Activated CD4-positive, alpha-beta T cell treated with anti-CD3 and anti-CD28 coated beads for 36 hours (primary cell): Measurements from ENCODE around the gene MTSS2. TPM values are rescaled to one million over a fixed set of nuclear protein-coding genes. Genes with fewer than 3 reads are reported as not detected.

ENCODE experiments used
- ATAC-seq: fragments of 200-7000 bp; cut with Tn5 transposase; one replicate; pipeline ENCODE4 v1.10.0; 2021; ENCODE audit warnings: mild to moderate bottlenecking, moderate library complexity
- CTCF ChIA-PET: fragments of 350-600 bp; sonication (Branson Sonifier 250); formaldehyde crosslinking; loops from one replicate; lab custom pipeline; 2021; ENCODE audit warnings: antibody characterized with exemption; lab: Charles Lee
- POLR2A ChIA-PET: fragments of 350-600 bp; sonication (Branson Sonifier 250); formaldehyde crosslinking; loops from one replicate; lab custom pipeline; 2021; ENCODE audit warnings: antibody characterized with exemption, inconsistent platforms; lab: Charles Lee
- DNase-seq: peaks from one replicate; pipeline ENCODE4 v3.0.0-alpha.2; 2020
- H3K27ac Mint-ChIP-seq: one replicate; pipeline ENCODE4 v1.8.0; 2021; ENCODE audit warnings: mixed read lengths
- H3K27me3 Mint-ChIP-seq: one replicate; pipeline ENCODE4 v1.8.0; 2021; ENCODE audit warnings: mixed read lengths
- H3K36me3 Mint-ChIP-seq: one replicate; pipeline ENCODE4 v1.8.0; 2021; ENCODE audit warnings: low read depth, mixed read lengths
- H3K4me1 Mint-ChIP-seq: one replicate; pipeline ENCODE4 v1.8.0; 2021; ENCODE audit warnings: mixed read lengths
- H3K4me3 Mint-ChIP-seq: one replicate; pipeline ENCODE4 v1.8.0; 2021; ENCODE audit warnings: mild to moderate bottlenecking, moderate library complexity, mixed read lengths
- H3K9me3 Mint-ChIP-seq: one replicate; pipeline ENCODE4 v1.8.0; 2021; ENCODE audit warnings: low read depth, mixed read lengths
- intact Hi-C, 2 experiments: fragments of 100-400 bp; cut with DNase I in 1 of 2; cut with micrococcal nuclease in 1 of 2; formaldehyde crosslinking; loops; one replicate each; pipeline versions ENCODE4 v1.14.2 to v1.15.1; 2022 to 2024; cut with DNase I, micrococcal nuclease
- total RNA-seq, 2 experiments: library from RNA; stranded (reverse); gene quantifications; one replicate each; pipeline ENCODE4 v1.2.3, GENCODE V29; 2021

Gene MTSS2
- total RNA-seq, 2 experiments from 2014 or later, result 1.6 to 3.5 TPM

GRCh38 chr16:70704586-70704985 is 18.7 kb upstream of the MTSS2 start:
- DNase-seq (no peak), ATAC-seq (no peak)
- H3K27ac Mint-ChIP-seq, result no peak overlapping the region
- ChIA-PET POLR2A (no interaction called here), CTCF (no interaction called here)
- H3K9me3 Mint-ChIP-seq, result no peaks in the 10 kb centered on the region
- H3K4me1 Mint-ChIP-seq, result no peaks in the 10 kb centered on the region
- H3K36me3 Mint-ChIP-seq, result no peaks in the 10 kb centered on the region
- no peak overlapping the region for H3K4me3 Mint-ChIP-seq
- no peaks in the 10 kb centered on the region for H3K27me3 Mint-ChIP-seq
- intact Hi-C loops, result no loop called here

GRCh38 chr16:70703835-70704381 is 18.1 kb upstream of the MTSS2 start:
- ChIA-PET POLR2A (no interaction called here), CTCF (no interaction called here)
- Mint-ChIP-seq H3K4me1 (peaks cover 3% of the 10 kb centered on the region), H3K36me3 (no peaks in the 10 kb centered on the region), H3K9me3 (no peaks in the 10 kb centered on the region), H3K4me3 (no peak overlapping the region), H3K27ac (no peak overlapping the region), H3K27me3 (no peaks in the 10 kb centered on the region)
- DNase-seq (no peak), ATAC-seq (no peak)
- intact Hi-C loops, result no loop called here

GRCh38 chr16:70703041-70703834 is 17.4 kb upstream of the MTSS2 start:
- ChIA-PET CTCF (interaction anchor here (2.1 kb wide), 1 partner anchor 68 kb away, joined by 5 read pairs; no protein-coding TSS in a partner anchor), POLR2A (no interaction called here)
- ATAC-seq (no peak), DNase-seq (no peak)
- intact Hi-C loops, result no loop called here
- H3K36me3 Mint-ChIP-seq, result no peaks in the 10 kb centered on the region
- no peak overlapping the region for H3K27ac Mint-ChIP-seq
- no peaks in the 10 kb centered on the region for H3K27me3 Mint-ChIP-seq
- H3K9me3 Mint-ChIP-seq, result no peaks in the 10 kb centered on the region
- H3K4me3 Mint-ChIP-seq, result no peak overlapping the region
- H3K4me1 Mint-ChIP-seq, result peaks cover 4% of the 10 kb centered on the region

GRCh38 chr16:70702624-70703023 is 16.8 kb upstream of the MTSS2 start:
- no peak for DNase-seq
- ATAC-seq, result no peak
- H3K27me3 Mint-ChIP-seq, result no peaks in the 10 kb centered on the region
- ChIA-PET POLR2A (no interaction called here), CTCF (interaction anchor here (0.7 to 2.1 kb wide), 2 partner anchors 17 to 69 kb away, joined by 3 to 5 read pairs; no protein-coding TSS in a partner anchor)
- peaks cover 9% of the 10 kb centered on the region for H3K4me1 Mint-ChIP-seq
- no peak overlapping the region for H3K4me3 Mint-ChIP-seq
- H3K27ac Mint-ChIP-seq, result no peak overlapping the region
- no peaks in the 10 kb centered on the region for H3K36me3 Mint-ChIP-seq
- intact Hi-C loops, result no loop called here
- no peaks in the 10 kb centered on the region for H3K9me3 Mint-ChIP-seq

- no peaks in the 10 kb centered on the region for H3K27me3 Mint-ChIP-seq
- intact Hi-C loops, result no loop called here
- no peak for DNase-seq
- no peak overlapping the region for H3K27ac Mint-ChIP-seq
- no peak for ATAC-seq
- ChIA-PET POLR2A (no interaction called here), CTCF (interaction anchor here (0.7 to 2.1 kb wide), 2 partner anchors 17 to 69 kb away, joined by 3 to 5 read pairs; no protein-coding TSS in a partner anchor)
- no peaks in the 10 kb centered on the region for H3K9me3 Mint-ChIP-seq
- no peaks in the 10 kb centered on the region for H3K36me3 Mint-ChIP-seq
- no peak overlapping the region for H3K4me3 Mint-ChIP-seq
- peaks cover 15% of the 10 kb centered on the region for H3K4me1 Mint-ChIP-seq
These were observed 16.1 kb upstream of the MTSS2 start for GRCh38 chr16:70701998-70702397.

GRCh38 chr16:70701596-70701995 is 15.7 kb upstream of the MTSS2 start:
- peaks cover 19% of the 10 kb centered on the region for H3K4me1 Mint-ChIP-seq
- H3K36me3 Mint-ChIP-seq, result no peaks in the 10 kb centered on the region

GRCh38 chr16:70701036-70701435 is 15.2 kb upstream of the MTSS2 start:
- Mint-ChIP-seq H3K36me3 (no peaks in the 10 kb centered on the region), H3K9me3 (no peaks in the 10 kb centered on the region), H3K4me1 (peaks cover 23% of the 10 kb centered on the region), H3K4me3 (no peak overlapping the region), H3K27me3 (no peaks in the 10 kb centered on the region), H3K27ac (no peak overlapping the region)
- ATAC-seq, result no peak
- ChIA-PET CTCF (interaction anchor here (2.1 kb wide), 1 partner anchor 70 kb away, joined by 5 read pairs; no protein-coding TSS in a partner anchor), POLR2A (no interaction called here)
- intact Hi-C loops, result no loop called here
- DNase-seq, result no peak

More at GRCh38 chr16:70701596-70701995, 15.7 kb upstream of the MTSS2 start:
- Mint-ChIP-seq H3K27ac (peak overlapping the region; percentile 6), H3K27me3 (no peaks in the 10 kb centered on the region), H3K4me3 (no peak overlapping the region), H3K9me3 (no peaks in the 10 kb centered on the region)
- ChIA-PET CTCF (interaction anchor here (2.1 kb wide), 1 partner anchor 70 kb away, joined by 5 read pairs; no protein-coding TSS in a partner anchor), POLR2A (no interaction called here)
- ATAC-seq (no peak), DNase-seq (no peak)
- intact Hi-C loops, result no loop called here

- Mint-ChIP-seq H3K9me3 (no peaks in the 10 kb centered on the region), H3K27ac (no peak overlapping the region), H3K36me3 (peaks cover 3% of the 10 kb centered on the region), H3K4me1 (peaks cover 30% of the 10 kb centered on the region), H3K4me3 (no peak overlapping the region), H3K27me3 (no peaks in the 10 kb centered on the region)
- ChIA-PET CTCF (no interaction called here), POLR2A (no interaction called here)
- intact Hi-C loops, result no loop called here
- no peak for ATAC-seq
- no peak for DNase-seq
These were observed 14.5 kb upstream of the MTSS2 start for GRCh38 chr16:70700101-70701020.

- Mint-ChIP-seq H3K27ac (no peak overlapping the region), H3K4me1 (peaks cover 32% of the 10 kb centered on the region), H3K27me3 (no peaks in the 10 kb centered on the region), H3K4me3 (no peak overlapping the region), H3K36me3 (peaks cover 5% of the 10 kb centered on the region), H3K9me3 (no peaks in the 10 kb centered on the region)
- intact Hi-C loops, result no loop called here
- CTCF ChIA-PET, result no interaction called here
- DNase-seq (no peak), ATAC-seq (no peak)
- POLR2A ChIA-PET, result no interaction called here
These were observed 13.8 kb upstream of the MTSS2 start for GRCh38 chr16:70699696-70700095.

GRCh38 chr16:70698901-70699300 is 13.0 kb upstream of the MTSS2 start:
- Mint-ChIP-seq H3K36me3 (peaks cover 5% of the 10 kb centered on the region), H3K9me3 (no peaks in the 10 kb centered on the region), H3K4me1 (peaks cover 32% of the 10 kb centered on the region), H3K4me3 (no peak overlapping the region), H3K27me3 (no peaks in the 10 kb centered on the region), H3K27ac (no peak overlapping the region)
- no peak for ATAC-seq
- CTCF ChIA-PET, result no interaction called here
- no peak for DNase-seq
- intact Hi-C loops, result no loop called here
- POLR2A ChIA-PET, result no interaction called here

- POLR2A ChIA-PET, result no interaction called here
- no peak for ATAC-seq
- Mint-ChIP-seq H3K4me3 (no peak overlapping the region), H3K9me3 (no peaks in the 10 kb centered on the region), H3K36me3 (peaks cover 6% of the 10 kb centered on the region), H3K4me1 (peaks cover 36% of the 10 kb centered on the region), H3K27me3 (no peaks in the 10 kb centered on the region), H3K27ac (no peak overlapping the region)
- DNase-seq, result no peak
- intact Hi-C loops, result no loop called here
- CTCF ChIA-PET, result interaction anchor here (2.4 kb wide), 1 partner anchor 74 kb away, joined by 7 read pairs; no protein-coding TSS in a partner anchor
These were observed 11.8 kb upstream of the MTSS2 start for GRCh38 chr16:70697594-70698170.
